NCI-H345 (cell line): Measurements from ENCODE around the gene CYP11A1.

Experiments used
- DNase-seq: peaks from one replicate; lab custom pipeline; 2025; lab: John Stamatoyannopoulos, UW

The CYP11A1 gene

GRCh38 chr15:74347757-74348250 is 19.6 kb downstream of the CYP11A1 start:
- DNase-seq = no peak

GRCh38 chr15:74345051-74345450 is 22.4 kb downstream of the CYP11A1 start:
- no peak for DNase-seq

GRCh38 chr15:74343797-74344127 is 23.7 kb downstream of the CYP11A1 start:
- DNase-seq = no peak

GRCh38 chr15:74343127-74343796 is 24.2 kb downstream of the CYP11A1 start:
- no peak for DNase-seq

- DNase-seq = no peak
These were observed 27.3 kb downstream of the CYP11A1 start for GRCh38 chr15:74340150-74340549.

- DNase-seq = no peak
These were observed 28.1 kb downstream of the CYP11A1 start for GRCh38 chr15:74339371-74339770.

- no peak for DNase-seq
These were observed 28.8 kb downstream of the CYP11A1 start for GRCh38 chr15:74338676-74339075.

- DNase-seq = no peak
These were observed 29.7 kb downstream of the CYP11A1 start for GRCh38 chr15:74337607-74338211.

- DNase-seq = no peak
These were observed 30.3 kb downstream of the CYP11A1 start for GRCh38 chr15:74337146-74337545.

- DNase-seq = no peak
These were observed 31.1 kb downstream of the CYP11A1 start for GRCh38 chr15:74336061-74337005.

- DNase-seq = no peak
These were observed 32.0 kb downstream of the CYP11A1 start for GRCh38 chr15:74335396-74335795.

- DNase-seq = no peak
These were observed 33.3 kb downstream of the CYP11A1 start for GRCh38 chr15:74334127-74334526.

GRCh38 chr15:74333662-74334061 is 33.8 kb downstream of the CYP11A1 start:
- no peak for DNase-seq

- DNase-seq = no peak
These were observed 34.4 kb downstream of the CYP11A1 start for GRCh38 chr15:74333093-74333492.

GRCh38 chr15:74332611-74333010 is 34.8 kb downstream of the CYP11A1 start:
- DNase-seq = no peak

GRCh38 chr15:74332011-74332410 is 35.4 kb downstream of the CYP11A1 start:
- DNase-seq = no peak

GRCh38 chr15:74330861-74331408 is 36.5 kb downstream of the CYP11A1 start:
- no peak for DNase-seq

- peak; percentile 49 for DNase-seq
These were observed 39.0 kb downstream of the CYP11A1 start for GRCh38 chr15:74328331-74329056.

- no peak for DNase-seq
These were observed 39.7 kb downstream of the CYP11A1 start for GRCh38 chr15:74327756-74328155.

GRCh38 chr15:74326746-74327145 is 40.7 kb downstream of the CYP11A1 start:
- DNase-seq = no peak

GRCh38 chr15:74324714-74325113 is 42.7 kb downstream of the CYP11A1 start:
- no peak for DNase-seq
